Hepatic stellate cell (primary cell): Measurements from ENCODE around the gene B3GLCT.
A peak's percentile ranks its signal among the peaks of the same experiment; 100 is the strongest.
"Not testable (repeated sequence)": the region's sequence is repeated elsewhere in the genome, so short reads cannot be mapped to it uniquely, and the experiment has no call there.

ENCODE experiments used
- DNase-seq: peaks from one replicate; pipeline ENCODE4 v3.0.0; 2011; ENCODE audit warnings: low spot score

The B3GLCT gene

GRCh38 chr13:31199849-31200636, at the start of gene B3GLCT:
Gene B3GLCT (plus strand): TSS chr13:31199975. CDS start chr13:31200085, 110 bp downstream.
- peak; percentile 89 for DNase-seq

DNA sequence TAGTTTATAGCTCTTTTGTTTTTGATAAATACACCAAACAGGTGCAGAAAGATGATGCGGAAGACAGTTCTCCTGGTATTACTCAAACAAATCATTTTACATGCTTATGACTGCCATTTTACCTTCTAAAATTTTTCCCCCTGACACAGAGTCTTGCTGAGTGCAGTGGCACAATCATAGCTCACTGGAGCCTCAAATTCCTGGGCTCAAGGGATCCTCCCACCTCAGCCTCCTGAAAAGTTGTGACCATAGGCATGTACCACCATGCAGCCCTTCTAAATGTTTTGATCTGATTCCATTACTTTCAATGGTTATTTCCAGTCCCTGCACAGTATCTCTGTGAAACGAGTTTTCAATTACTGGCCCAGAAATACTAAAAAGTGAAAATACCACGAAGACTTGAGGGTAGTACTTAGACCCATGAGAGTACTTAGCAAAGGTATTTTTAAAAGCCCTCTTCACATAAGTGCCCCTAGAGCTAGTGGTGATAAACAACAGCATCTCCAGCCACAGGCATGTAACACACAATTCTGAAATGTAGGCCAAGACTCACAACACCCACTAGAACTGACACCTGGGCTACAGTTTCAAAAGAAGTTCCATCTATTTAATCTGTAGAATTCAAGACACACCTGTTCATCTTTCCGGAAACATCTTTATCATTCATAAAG, 49.3 kb upstream of the B3GLCT start:
- no peak for DNase-seq

DNA sequence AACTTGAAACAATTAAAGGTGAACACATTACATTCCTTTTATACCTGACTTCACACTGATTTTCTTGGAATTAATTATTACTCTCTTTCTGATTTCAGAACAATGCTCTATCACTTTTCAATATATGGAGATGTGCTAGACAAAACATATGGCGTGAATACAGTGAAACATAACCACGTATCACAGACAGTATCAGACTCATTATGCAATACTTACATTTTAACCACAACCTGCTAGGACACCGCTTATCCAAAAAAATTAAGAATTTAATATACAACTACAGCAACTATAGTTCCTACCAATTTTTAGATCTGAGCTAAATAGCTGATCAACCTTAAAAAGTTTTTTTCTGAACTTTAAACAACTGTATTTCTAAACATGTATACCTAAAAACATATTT, 47.9 kb upstream of the B3GLCT start:
- no peak for DNase-seq

GRCh38 chr13:31154939-31155338, 44.8 kb upstream of the B3GLCT start:
- DNase-seq: no peak

- no peak for DNase-seq
Observed at GRCh38 chr13:31159306-31159705, 40.5 kb upstream of the B3GLCT start.

- DNase-seq: peak; percentile 72
Observed at GRCh38 chr13:31160857-31161556, 38.8 kb upstream of the B3GLCT start.

- peak; percentile 97 for DNase-seq
Observed at GRCh38 chr13:31161557-31162150, 38.1 kb upstream of the B3GLCT start, which contains the start of gene HSPH1. Gene HSPH1 (minus strand): TSS chr13:31161904. CDS start chr13:31161582, 322 bp downstream.

- DNase-seq: peak; percentile 92
Observed at GRCh38 chr13:31162151-31163008, 37.4 kb upstream of the B3GLCT start.

DNA sequence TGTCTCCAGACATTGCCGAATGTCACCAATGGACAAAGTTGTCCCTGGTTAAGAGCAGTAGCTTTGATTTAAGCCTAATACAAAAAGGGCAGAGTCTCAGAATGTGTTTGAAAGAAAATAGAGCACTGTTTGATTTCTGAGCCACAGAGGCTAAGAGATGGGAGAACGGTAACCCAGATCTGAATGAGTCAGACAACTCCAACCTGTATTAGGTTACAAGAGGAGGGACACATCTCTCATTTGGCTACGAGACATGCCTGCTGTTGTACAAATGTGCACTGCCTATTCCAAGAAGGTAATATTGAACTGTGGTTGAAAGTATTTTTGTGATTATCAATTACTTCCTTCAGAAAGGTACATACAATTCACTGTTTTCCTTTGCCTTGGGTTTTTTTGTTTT, 33.2 kb upstream of the B3GLCT start:
- DNase-seq: no peak

- DNase-seq: no peak
Observed at GRCh38 chr13:31167490-31167889, 32.3 kb upstream of the B3GLCT start.

DNA sequence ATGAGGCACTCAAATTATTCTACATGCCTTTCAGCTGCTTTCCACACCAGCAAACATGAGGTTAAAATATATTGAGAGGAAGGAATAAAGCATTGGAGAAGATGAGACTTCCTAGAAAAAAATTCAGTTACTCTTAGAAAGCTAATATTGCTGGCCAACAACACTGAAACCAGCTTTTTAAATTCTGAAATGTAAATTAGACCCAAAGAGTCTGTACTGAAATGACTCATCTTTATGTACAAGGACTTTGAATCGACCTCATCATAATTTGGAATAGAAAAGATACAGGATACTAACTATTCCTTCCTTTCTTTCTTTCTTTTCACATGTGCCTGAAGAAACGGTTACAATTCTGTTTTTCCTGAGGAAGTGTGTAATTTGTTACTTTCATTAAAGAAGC, 31.6 kb upstream of the B3GLCT start:
- DNase-seq: no peak

GRCh38 chr13:31168736-31169135, 31.0 kb upstream of the B3GLCT start:
- no peak for DNase-seq

DNA sequence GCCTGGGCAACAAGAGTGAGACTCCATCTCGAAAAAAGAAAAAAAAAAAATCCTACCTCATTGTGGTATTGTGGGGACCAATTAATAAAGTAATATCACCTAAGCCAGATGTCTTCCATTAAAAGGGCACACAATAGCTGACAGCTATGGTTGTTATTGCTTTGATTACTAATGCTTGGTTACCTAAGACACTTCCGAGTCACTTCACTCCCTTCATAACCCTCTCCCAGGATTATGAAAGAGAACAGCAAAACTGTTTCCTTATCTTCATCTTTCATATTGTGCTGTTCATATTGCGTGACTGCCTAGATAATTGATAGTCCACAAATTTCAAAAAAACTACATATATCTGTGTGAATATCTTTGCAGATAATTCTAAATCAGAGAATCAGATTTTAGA, 27.8 kb upstream of the B3GLCT start:
- peak; percentile 26 for DNase-seq

GRCh38 chr13:31172535-31172934, 27.2 kb upstream of the B3GLCT start:
- DNase-seq: peak; percentile 58

GRCh38 chr13:31174018-31174417, 25.8 kb upstream of the B3GLCT start:
- peak; percentile 61 for DNase-seq

- no peak for DNase-seq
Observed at GRCh38 chr13:31175847-31176532, 23.8 kb upstream of the B3GLCT start.

- DNase-seq: not testable (repeated sequence)
Observed at GRCh38 chr13:31177813-31178495, 21.8 kb upstream of the B3GLCT start.

GRCh38 chr13:31179241-31179640, 20.5 kb upstream of the B3GLCT start:
- no peak for DNase-seq

- DNase-seq: no peak
Observed at GRCh38 chr13:31179754-31180153, 20.0 kb upstream of the B3GLCT start.

DNA sequence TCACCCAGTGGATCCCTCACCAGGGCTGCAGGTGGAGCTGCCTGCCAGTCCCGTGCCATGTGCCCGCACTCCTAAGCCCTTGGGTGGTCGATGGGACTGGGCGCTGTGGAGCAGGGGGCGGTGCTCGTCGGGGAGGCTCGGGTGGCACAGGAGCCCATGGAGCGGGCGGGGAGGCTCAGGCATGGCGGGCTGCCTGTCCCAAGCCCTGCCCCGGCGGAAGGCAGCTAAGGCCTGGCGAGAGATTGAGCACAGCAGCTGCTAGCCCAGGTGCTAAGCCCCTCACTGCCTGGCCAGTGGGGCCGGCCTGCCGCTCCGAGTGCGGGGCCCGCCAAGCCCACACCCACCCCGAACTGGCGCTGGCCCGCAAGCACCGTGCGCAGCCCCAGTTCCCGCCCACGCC, 16.8 kb upstream of the B3GLCT start:
- no peak for DNase-seq
